GM12872 (cell line): ENCODE results near the gene LYSMD2.

Experiments used
- TF ChIP-seq, protein P1 (sequence below): IDR thresholded peaks from 3 replicates; pipeline ENCODE4 v1.5.1; 2011; ENCODE audit warnings: low read depth, mild to moderate bottlenecking, low read length, moderate library complexity; ENCODE audit not compliant: insufficient read depth

The LYSMD2 gene

DNA sequence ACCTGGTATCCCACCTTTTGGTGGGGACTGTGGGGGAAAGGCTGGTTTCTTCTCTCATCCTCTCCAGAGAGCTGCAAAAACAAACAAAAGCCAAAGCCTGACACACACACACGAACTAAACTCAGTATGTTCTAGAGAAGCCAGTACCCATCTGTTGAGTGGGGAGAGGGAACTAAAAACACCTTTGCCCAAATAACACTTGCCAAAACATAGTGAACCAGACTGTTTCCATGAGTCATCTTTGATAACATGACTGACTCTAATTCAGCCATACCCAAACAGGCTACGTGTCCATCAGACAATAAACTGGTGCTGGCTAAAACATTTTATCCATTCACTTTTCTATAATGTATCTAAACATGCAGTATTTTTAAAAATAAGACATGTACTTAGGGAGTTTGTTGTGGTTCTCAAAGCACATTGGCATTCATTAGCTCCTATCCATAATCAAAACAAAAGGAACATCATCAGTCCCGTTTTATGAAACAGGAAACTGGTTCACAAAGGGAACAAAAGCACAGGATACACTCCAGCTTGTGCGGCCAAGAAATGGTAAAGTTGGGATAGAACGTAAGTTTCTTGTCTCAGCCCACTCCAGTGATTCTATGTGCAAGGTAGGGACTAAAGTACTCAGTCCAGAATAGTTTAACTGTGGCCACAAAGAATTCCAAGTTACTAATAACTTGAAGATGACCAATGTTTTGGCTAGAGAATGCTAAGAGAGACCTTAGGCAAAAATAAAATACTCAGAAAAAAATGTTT is 16.1 kb downstream of the LYSMD2 start:
- TF ChIP-seq, protein P1, sequence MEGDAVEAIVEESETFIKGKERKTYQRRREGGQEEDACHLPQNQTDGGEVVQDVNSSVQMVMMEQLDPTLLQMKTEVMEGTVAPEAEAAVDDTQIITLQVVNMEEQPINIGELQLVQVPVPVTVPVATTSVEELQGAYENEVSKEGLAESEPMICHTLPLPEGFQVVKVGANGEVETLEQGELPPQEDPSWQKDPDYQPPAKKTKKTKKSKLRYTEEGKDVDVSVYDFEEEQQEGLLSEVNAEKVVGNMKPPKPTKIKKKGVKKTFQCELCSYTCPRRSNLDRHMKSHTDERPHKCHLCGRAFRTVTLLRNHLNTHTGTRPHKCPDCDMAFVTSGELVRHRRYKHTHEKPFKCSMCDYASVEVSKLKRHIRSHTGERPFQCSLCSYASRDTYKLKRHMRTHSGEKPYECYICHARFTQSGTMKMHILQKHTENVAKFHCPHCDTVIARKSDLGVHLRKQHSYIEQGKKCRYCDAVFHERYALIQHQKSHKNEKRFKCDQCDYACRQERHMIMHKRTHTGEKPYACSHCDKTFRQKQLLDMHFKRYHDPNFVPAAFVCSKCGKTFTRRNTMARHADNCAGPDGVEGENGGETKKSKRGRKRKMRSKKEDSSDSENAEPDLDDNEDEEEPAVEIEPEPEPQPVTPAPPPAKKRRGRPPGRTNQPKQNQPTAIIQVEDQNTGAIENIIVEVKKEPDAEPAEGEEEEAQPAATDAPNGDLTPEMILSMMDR, result no peak

DNA sequence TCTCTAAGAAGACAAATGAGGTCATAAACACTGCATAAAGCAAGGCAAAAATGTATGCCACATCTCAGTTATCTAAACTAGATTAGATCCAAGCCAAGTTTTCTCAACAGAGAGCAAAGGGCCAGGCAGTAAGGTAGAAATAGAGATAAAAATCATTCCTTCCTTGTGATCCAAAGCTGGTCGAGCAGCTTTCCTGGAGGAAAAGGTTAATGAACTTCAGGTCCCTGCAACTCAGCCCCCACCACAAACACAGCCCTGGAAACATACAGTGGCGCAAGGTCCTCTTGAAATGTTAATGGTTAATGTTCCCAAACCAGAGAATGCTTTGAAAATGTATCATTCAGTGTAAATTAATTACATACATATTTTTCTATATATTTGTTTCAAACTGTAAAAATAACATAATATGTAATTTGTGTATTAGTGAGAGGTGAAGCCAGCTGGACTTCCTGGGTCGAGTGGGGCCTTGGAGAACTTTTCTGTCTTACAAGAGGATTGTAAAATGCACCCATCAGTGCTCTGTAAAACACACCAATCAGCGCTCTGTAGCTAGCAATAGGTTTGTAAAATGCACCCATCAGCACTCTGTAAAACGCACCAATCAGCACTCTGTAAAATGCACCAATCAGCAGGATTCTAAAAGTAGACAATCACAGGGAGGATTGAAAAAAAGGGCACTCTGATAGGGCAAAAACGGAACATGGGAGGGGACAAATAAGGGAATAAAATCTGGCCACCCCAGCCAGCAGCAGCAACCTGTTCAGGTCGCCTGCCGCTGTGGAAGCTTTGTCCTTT is 17.1 kb downstream of the LYSMD2 start:
- TF ChIP-seq, protein P1, result no peak

DNA sequence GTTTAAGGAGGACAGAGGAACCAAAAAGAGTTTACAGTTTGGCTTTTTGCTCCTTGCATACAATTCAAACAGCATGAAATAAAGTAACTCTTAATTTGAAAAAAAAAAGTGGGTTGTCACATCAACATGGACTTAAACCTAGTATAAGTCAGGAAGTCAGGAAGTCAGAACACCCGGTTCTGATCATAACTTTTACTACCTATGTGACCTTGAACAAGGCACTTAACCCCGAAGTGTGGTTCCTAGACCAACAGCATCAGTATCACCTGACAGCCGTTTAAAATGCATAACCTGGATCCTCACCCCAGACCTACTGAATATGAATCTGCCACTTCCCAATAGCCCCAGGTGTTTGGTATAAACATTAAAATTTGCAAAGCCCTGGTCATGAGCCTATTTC is 18.7 kb downstream of the LYSMD2 start:
- TF ChIP-seq, protein P1, result no peak

DNA sequence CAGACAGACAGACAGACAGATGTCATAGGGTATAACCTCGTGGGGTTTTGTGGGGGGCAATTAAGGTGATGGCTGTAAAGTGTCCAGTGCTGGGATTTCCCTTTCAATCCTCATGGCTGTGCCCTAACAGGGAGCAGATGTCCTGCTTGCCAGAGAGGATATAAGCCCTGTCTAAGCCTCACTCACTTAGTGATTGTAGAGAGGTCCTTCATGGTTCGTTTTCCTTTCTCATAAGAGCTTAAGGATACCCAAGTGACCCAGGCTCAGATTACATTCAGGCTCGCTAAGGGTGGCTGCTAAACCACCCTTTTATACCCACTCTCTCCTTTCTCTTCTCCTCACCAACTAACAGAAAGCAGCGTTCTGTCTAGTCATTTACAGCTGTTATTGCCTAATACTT is 19.2 kb downstream of the LYSMD2 start:
- TF ChIP-seq, protein P1, result no peak

DNA sequence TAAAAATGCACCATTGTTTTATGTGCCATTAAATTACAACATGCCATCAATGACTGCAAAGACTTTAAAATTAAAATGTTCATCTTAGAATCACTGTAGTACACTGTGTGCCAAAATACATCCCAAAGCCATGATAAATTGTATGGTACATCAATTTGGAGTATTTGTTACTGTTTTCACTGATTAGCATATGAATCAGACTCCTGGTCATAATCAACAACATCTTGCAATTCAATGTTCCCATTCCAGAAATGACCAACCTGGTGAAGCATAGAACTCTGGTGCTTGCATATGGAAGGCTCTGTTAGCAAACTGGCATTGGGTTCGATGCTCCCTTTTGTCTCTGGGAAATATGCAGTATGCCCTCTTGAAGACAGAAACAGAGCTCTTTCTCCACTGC is 22.5 kb downstream of the LYSMD2 start:
- TF ChIP-seq, protein P1, result no peak

DNA sequence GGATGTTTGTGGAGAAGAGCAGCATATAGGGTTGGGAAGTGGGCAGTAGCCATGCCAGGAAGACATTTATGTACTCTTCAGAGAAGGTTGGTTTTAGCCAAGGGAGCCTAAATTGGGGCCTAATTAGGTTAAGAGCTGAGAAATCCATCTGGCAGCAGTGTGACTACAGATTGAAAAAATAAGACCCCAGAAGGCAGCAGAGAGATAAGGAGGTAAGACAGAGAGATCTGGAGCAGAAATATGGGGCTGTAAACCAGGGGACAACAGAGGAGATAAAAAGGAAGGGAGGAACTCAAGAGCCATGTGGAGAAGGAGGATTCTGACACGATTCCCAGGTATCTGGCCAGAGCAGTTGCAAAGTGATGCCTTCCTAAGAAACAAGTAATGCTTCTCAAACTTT is 23.3 kb downstream of the LYSMD2 start:
- TF ChIP-seq, protein P1, result no peak

DNA sequence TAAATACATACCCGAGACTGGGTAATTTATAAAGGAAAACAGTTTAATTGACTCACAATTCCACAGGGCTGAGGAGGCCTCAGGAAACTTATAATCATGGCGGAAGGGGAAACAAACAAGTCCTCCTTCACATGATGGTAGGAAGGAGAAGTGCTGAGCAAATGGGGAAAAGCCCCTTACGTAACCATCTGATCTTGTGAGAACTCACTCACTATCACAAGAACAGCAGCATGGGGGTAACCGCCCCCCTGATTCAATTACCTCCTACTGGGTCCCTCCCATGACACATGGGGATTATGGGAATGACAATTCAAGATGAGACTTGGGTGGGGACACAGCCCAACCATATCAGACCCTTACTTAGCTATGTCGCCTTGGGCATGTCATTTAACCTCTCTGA is 28.4 kb downstream of the LYSMD2 start:
- TF ChIP-seq, protein P1, result no peak
